Nephron (organoid): ENCODE measurements around the gene PSEN1.

Source experiments
- H3K27ac Mint-ChIP-seq, 3 experiments: 2 replicates each; pipeline ENCODE4 v1.8.0; 2020; ENCODE audit warnings: mixed read lengths in 3 of 3, mild to moderate bottlenecking in 2 of 3, moderate library complexity in 1 of 3
- H3K27me3 Mint-ChIP-seq: 2 replicates; pipeline ENCODE4 v1.8.0; 2021; ENCODE audit warnings: low read depth, mild to moderate bottlenecking, moderate library complexity, mixed read lengths
- H3K36me3 Mint-ChIP-seq: 2 replicates; pipeline ENCODE4 v1.8.0; 2020; ENCODE audit warnings: low read depth, mixed read lengths
- H3K4me1 Mint-ChIP-seq: 2 replicates; pipeline ENCODE4 v1.8.0; 2020; ENCODE audit warnings: mixed read lengths
- H3K4me3 Mint-ChIP-seq, 3 experiments: 2 replicates each; pipeline ENCODE4 v1.8.0; 2020; ENCODE audit warnings: mild to moderate bottlenecking in 3 of 3, mixed read lengths in 3 of 3, moderate library complexity in 2 of 3
- H3K9me3 Mint-ChIP-seq: 2 replicates; pipeline ENCODE4 v1.8.0; 2020; ENCODE audit warnings: mixed read lengths
- TF ChIP-seq, protein P1 (sequence below), 3 experiments: fragments of 200-600 bp; sonication (generic); IDR thresholded peaks; one replicate each; pipeline ENCODE4 v1.5.0; 2021; ENCODE audit warnings: antibody characterized with exemption in 3 of 3; ENCODE audit not compliant: unreplicated experiment in 3 of 3

PSEN1 gene

GRCh38 chr14:73133795-73134194 lies 2.5 kb upstream of the PSEN1 start:
- H3K27ac Mint-ChIP-seq, result no peak overlapping the region
- H3K9me3 Mint-ChIP-seq, result peaks cover 10% of the 10 kb centered on the region
- peaks cover 9% of the 10 kb centered on the region for H3K4me1 Mint-ChIP-seq
- TF ChIP-seq, protein P1, sequence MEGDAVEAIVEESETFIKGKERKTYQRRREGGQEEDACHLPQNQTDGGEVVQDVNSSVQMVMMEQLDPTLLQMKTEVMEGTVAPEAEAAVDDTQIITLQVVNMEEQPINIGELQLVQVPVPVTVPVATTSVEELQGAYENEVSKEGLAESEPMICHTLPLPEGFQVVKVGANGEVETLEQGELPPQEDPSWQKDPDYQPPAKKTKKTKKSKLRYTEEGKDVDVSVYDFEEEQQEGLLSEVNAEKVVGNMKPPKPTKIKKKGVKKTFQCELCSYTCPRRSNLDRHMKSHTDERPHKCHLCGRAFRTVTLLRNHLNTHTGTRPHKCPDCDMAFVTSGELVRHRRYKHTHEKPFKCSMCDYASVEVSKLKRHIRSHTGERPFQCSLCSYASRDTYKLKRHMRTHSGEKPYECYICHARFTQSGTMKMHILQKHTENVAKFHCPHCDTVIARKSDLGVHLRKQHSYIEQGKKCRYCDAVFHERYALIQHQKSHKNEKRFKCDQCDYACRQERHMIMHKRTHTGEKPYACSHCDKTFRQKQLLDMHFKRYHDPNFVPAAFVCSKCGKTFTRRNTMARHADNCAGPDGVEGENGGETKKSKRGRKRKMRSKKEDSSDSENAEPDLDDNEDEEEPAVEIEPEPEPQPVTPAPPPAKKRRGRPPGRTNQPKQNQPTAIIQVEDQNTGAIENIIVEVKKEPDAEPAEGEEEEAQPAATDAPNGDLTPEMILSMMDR (IDR thresholded peaks at IDR 0.05; ENCODE audit: unreplicated experiment in 3 of 3), result no peak
- H3K27me3 Mint-ChIP-seq, result no peaks in the 10 kb centered on the region
- peaks cover 7% of the 10 kb centered on the region for H3K36me3 Mint-ChIP-seq
- peak overlapping the region in 2 of 3 experiments; percentile 46 to 71 for H3K4me3 Mint-ChIP-seq

DNA sequence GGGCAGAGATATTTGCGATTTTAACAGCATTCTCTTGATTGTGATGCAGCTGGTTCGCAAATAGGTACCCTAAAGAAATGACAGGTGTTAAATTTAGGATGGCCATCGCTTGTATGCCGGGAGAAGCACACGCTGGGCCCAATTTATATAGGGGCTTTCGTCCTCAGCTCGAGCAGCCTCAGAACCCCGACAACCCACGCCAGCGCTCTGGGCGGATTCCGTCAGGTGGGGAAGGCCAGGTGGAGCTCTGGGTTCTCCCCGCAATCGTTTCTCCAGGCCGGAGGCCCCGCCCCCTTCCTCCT lies 271 bp upstream of the PSEN1 start:
- no peaks in the 10 kb centered on the region for H3K27me3 Mint-ChIP-seq
- TF ChIP-seq, protein P1 (IDR thresholded peaks at IDR 0.05; ENCODE audit: unreplicated experiment in 3 of 3), result no peak
- peaks cover 15% of the 10 kb centered on the region for H3K4me1 Mint-ChIP-seq
- peaks cover 7% of the 10 kb centered on the region for H3K36me3 Mint-ChIP-seq
- peak overlapping the region; percentile 41 to 95 (median 84) for H3K27ac Mint-ChIP-seq
- peaks cover 10% of the 10 kb centered on the region for H3K9me3 Mint-ChIP-seq
- peak overlapping the region; percentile 86 to 100 (median 94) for H3K4me3 Mint-ChIP-seq

GRCh38 chr14:73140811-73141323 lies 4.6 kb downstream of the PSEN1 start:
- Mint-ChIP-seq H3K9me3 (no peaks in the 10 kb centered on the region), H3K36me3 (peaks cover 7% of the 10 kb centered on the region), H3K27ac (peak overlapping the region in 1 of 3 experiments; percentile 7), H3K27me3 (no peaks in the 10 kb centered on the region), H3K4me3 (peak overlapping the region in 1 of 3 experiments; percentile 14), H3K4me1 (peaks cover 30% of the 10 kb centered on the region)
- TF ChIP-seq, protein P1 (IDR thresholded peaks at IDR 0.05; ENCODE audit: unreplicated experiment in 3 of 3), result no peak

DNA sequence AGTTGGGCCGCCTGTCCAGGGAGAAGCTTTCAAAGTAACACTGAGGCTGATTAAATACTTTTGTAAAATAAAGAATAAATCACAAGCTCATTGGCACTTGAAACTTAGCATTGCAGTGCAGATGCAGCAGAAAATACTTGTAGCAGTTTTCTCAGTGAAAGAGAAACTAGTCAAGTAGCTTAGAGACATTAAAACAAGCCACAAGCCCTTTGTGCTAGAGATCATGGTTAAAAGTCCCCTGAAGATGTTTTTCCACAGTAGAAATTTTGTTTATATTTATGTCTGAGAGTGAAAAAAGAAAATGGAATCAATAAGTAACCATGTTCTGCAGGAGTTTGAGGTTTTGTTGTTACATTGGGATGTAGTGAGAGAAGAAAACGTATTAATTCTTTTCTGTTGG lies 5.9 kb downstream of the PSEN1 start:
- TF ChIP-seq, protein P1 (IDR thresholded peaks at IDR 0.05; ENCODE audit: unreplicated experiment in 3 of 3), result no peak
- Mint-ChIP-seq H3K4me1 (peaks cover 26% of the 10 kb centered on the region), H3K9me3 (no peaks in the 10 kb centered on the region), H3K27ac (peak overlapping the region; percentile 27 to 76 (median 58)), H3K27me3 (no peaks in the 10 kb centered on the region), H3K36me3 (peaks cover 8% of the 10 kb centered on the region), H3K4me3 (no peak overlapping the region)

DNA sequence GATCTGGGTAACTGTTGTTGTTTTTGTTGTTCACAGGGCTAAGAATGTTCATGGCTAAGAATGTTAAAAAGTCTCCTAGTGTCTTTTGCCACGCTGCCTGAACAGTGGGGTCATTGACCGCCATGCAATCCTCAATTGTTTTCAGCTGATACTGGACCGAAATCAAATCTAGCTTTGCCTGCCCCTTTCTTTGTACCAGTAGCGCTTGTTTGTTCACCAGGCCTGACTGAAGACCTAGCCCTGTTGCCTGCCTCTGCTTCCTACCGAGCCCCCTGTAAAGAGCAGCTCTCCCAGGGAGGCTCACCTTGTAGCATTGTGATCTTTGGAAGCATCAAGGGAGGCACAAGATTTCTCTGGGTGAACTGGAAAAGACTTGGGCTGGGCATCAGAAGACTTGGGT lies 6.7 kb downstream of the PSEN1 start:
- Mint-ChIP-seq H3K27ac (peak overlapping the region; percentile 7 to 76 (median 58)), H3K36me3 (peaks cover 4% of the 10 kb centered on the region), H3K27me3 (no peaks in the 10 kb centered on the region), H3K4me3 (no peak overlapping the region), H3K4me1 (peaks cover 20% of the 10 kb centered on the region), H3K9me3 (no peaks in the 10 kb centered on the region)
- TF ChIP-seq, protein P1 (IDR thresholded peaks at IDR 0.05; ENCODE audit: unreplicated experiment in 3 of 3), result no peak

- Mint-ChIP-seq H3K27me3 (no peaks in the 10 kb centered on the region), H3K4me3 (no peak overlapping the region), H3K27ac (peak overlapping the region in 2 of 3 experiments; percentile 58 to 76), H3K36me3 (peaks cover 8% of the 10 kb centered on the region), H3K4me1 (peaks cover 20% of the 10 kb centered on the region), H3K9me3 (no peaks in the 10 kb centered on the region)
- TF ChIP-seq, protein P1 (IDR thresholded peaks at IDR 0.05; ENCODE audit: unreplicated experiment in 3 of 3), result no peak
These were observed 7.3 kb downstream of the PSEN1 start for GRCh38 chr14:73143617-73144016.
